Jurkat, Clone E6-1 (cell line): ENCODE results near the gene ACSF3.
"Not testable (repeated sequence)": the region's sequence is repeated elsewhere in the genome, so short reads cannot be mapped to it uniquely, and the experiment has no call there.

Source experiments
- DNase-seq: peaks from one replicate; pipeline ENCODE4 v3.0.0-alpha.2; 2011; ENCODE audit warnings: low read depth, low spot score
- H3K4me3 ChIP-seq: 2 replicates; pipeline ENCODE4 v1.5.1; 2011; ENCODE audit warnings: mild to moderate bottlenecking, low read length, control low read depth, moderate library complexity

Gene ACSF3

DNA sequence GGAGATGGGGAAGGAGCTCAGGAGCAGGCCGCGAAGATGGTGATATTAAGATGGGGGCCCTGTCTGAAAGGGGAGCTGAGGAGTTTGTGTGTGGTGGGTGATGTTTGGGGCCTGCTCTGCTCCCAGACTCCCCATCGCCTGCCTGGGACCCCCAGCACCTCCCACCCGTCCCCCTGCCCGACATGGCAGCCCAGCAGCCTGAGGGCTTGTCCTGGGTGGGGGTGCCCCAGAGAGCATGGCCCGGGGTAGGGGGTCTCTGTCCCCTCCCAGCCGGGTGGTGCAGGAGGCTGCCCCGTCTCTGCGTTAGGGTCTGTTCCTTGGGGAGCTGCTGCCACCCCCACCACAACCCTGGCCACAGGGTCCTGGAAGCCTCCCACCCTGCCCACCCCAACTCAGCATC lies 83.1 kb downstream of the ACSF3 start:
- no peak for DNase-seq

DNA sequence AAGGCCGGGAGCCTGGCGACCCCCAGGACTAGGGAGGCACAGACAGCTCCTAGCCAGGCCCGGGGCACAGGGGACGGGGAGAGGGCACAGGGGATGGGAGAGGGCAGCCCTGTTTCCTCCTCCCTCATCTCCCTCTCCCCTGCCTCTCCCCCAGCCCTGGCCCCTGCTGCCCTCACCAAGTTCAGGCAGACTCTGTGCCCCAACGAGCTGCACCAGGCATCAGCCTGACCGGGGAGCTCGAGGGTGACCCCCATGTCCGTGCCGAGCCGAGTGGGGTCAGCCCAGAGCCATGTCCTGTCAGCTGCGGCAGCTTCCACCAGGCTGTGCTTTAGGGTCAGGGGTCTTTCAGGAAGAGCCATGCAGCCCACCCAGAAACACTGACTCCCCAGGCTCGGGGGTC lies 83.8 kb downstream of the ACSF3 start:
- no peak for DNase-seq
- H3K4me3 ChIP-seq, result no peak overlapping the region

More for the DNA sequence above, 83.1 kb downstream of the ACSF3 start:
- no peak overlapping the region for H3K4me3 ChIP-seq

- no peak for DNase-seq
- H3K4me3 ChIP-seq, result no peak overlapping the region
Observed at GRCh38 chr16:89178453-89179147, 84.9 kb downstream of the ACSF3 start.

DNA sequence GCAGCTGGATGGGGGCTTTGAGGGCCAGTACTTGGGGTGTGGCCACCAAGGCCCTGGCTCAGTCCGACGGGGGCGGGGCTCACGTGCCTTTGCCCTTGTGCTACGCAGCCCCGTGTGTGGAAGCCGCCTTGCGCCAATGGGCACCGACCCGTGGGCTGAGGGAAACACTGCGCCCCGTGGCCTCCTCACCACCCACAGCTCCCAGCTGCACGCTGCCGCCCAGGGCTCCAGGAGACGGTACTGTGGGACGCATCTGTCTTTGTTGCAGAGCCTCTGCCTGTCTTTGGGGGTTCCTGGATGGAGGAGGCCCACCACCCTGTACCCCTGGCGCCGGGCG lies 85.5 kb downstream of the ACSF3 start:
- no peak overlapping the region for H3K4me3 ChIP-seq
- no peak for DNase-seq

- DNase-seq, result no peak
Observed at GRCh38 chr16:89179656-89180315, 86.1 kb downstream of the ACSF3 start.

DNA sequence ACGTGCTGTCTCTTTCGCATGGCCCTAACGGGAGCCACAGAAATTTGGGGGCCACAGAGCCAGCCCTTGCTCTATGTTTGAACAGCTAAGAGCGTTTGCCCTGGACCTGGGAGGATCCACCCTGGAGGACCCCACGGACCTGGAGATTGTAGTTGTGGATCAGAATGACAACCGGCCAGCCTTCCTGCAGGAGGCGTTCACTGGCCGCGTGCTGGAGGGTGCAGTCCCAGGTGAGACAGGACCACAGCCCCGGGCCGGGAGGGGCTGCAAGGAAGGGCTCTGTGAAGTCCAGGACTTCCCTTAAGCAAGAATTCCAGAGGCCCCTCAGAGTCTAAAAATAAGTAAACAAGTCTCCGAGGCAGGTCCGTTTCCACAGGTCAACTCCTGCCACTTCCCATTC lies 89.8 kb downstream of the ACSF3 start:
- no peak for DNase-seq
- no peak overlapping the region for H3K4me3 ChIP-seq

More at GRCh38 chr16:89179656-89180315, 86.1 kb downstream of the ACSF3 start:
- H3K4me3 ChIP-seq, result no peak overlapping the region

DNA sequence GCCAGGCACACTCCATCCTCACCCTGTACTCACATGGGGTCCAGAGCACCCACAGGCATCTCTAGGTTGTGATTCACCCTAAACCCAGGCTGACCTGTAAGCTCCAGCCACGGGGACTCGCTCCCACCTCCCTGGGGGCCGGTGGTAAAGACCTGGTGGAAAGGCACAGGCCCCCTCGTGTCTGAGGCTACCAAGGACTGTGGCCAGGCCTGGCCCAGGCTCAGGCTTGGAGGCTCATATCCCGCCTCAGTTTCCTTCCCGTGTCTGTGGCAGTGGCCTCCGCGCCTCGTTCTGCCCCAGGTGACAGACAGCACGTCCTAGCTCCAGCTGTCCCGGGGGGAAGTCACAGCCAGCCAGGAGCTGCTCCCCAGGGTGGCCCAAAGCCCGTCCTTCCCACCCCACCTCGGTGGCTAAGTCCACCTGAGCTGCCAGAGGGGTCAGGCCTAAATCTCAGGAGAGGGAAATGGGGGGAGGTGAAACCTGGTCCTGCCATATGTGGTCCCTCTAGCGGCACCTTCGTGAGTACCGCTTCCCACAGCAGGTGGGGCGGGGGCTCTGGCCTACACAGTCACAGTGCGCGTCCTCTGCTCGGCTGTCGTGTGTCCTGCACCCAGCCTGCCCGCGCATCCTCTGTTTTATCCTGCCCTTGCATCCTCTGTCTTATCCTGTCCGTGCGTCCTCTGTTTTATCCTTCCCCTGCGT lies 90.5 kb downstream of the ACSF3 start:
- DNase-seq, result no peak
- no peak overlapping the region for H3K4me3 ChIP-seq

- DNase-seq, result no peak
Observed at GRCh38 chr16:89184677-89184932, 91.0 kb downstream of the ACSF3 start.

GRCh38 chr16:89184933-89185794 lies 91.5 kb downstream of the ACSF3 start:
- no peak overlapping the region for H3K4me3 ChIP-seq
- no peak for DNase-seq

More at GRCh38 chr16:89184677-89184932, 91.0 kb downstream of the ACSF3 start:
- no peak overlapping the region for H3K4me3 ChIP-seq

- not testable (repeated sequence) for H3K4me3 ChIP-seq, DNase-seq
Observed at GRCh38 chr16:89185887-89186592, 92.4 kb downstream of the ACSF3 start.

DNA sequence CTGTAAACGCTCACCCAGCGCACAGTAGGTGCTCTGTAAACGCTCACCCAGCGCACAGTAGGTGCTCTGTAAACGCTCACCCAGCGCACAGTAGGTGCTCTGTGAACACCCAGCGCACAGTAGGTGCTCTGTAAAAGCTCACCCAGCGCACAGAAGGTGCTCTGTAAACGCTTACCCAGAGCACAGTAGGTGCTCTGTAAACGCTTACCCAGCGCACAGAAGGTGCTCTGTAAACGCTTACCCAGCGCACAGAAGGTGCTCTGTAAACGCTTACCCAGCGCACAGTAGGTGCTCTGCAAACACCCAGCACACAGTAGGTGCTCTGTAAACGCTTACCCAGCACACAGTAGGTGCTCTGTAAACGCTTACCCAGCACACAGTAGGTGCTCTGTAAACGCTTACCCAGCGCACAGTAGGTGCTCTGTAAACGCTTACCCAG lies 93.0 kb downstream of the ACSF3 start:
- DNase-seq, H3K4me3 ChIP-seq: not testable (repeated sequence)

DNA sequence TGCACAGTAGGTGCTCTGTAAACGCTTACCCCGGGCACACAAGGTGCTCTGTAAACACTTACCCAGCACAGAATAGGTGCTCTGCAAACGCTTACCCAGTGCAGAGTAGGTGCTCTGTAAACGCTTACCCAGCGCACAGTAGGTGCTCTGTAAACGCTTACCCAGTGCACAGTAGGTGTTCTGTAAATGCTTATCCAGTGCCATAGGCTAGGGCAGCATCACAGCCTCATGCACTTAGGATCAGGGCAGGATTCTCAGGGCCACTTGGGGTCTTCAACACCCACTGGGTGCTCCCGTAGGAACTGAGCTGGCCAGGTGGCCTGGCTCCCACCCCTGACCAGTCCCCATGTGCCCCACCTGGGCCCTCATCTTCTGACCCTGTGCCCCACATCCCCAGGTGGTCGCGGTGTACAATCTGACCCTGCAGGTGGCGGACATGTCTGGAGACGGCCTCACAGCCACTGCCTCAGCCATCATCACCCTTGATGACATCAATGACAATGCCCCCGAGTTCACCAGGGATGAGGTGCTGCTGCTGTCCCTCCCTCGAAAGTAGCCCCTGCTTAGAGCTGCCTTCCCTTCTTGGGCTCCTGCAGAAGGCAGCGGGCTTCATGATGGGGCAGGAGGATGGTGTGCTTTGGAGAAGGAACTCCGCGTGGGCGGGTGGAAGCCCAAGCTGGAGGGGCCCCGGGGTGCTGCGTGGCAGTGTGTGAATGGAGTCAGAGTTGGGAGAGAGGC lies 93.5 kb downstream of the ACSF3 start:
- DNase-seq, result peak; percentile 36
- H3K4me3 ChIP-seq, result no peak overlapping the region

GRCh38 chr16:89187770-89188392 lies 94.2 kb downstream of the ACSF3 start:
- H3K4me3 ChIP-seq, result no peak overlapping the region
- DNase-seq, result no peak

GRCh38 chr16:89188471-89189357 lies 95.1 kb downstream of the ACSF3 start:
- H3K4me3 ChIP-seq, DNase-seq: not testable (repeated sequence)

- no peak overlapping the region for H3K4me3 ChIP-seq
- no peak for DNase-seq
Observed at GRCh38 chr16:89189358-89190025, 95.8 kb downstream of the ACSF3 start.

GRCh38 chr16:89190150-89190958 lies 96.7 kb downstream of the ACSF3 start:
- no peak for DNase-seq
- no peak overlapping the region for H3K4me3 ChIP-seq
